Measurements from ENCODE around the gene HOXA3. TPM values are rescaled to one million over a fixed set of nuclear protein-coding genes. Genes with fewer than 3 reads are reported as not detected.

The HOXA3 gene
- total RNA-seq, 2 experiments from 2014 or later = not detected

- peaks cover 80% of the 10 kb centered on the region for H3K27me3 Mint-ChIP-seq
- peaks cover 18% of the 10 kb centered on the region for H3K4me1 Mint-ChIP-seq
- no peaks in the 10 kb centered on the region for H3K9me3 Mint-ChIP-seq (ENCODE audit: low read depth)
- peaks cover 1% of the 10 kb centered on the region for H3K36me3 Mint-ChIP-seq
- H3K4me3 Mint-ChIP-seq = no peak overlapping the region
- DNase-seq (no peak), ATAC-seq (no peak)
- CTCF ChIA-PET = interaction anchor here (1.4 to 3.6 kb wide), 4 partner anchors 12 to 470 kb away, joined by 3 to 25 read pairs (median 12); partner anchors contain the start of gene HOXA4
- no peak overlapping the region for H3K27ac Mint-ChIP-seq
Measured at GRCh38 chr7:27148756-27149641, 3.4 kb downstream of the HOXA3 start.

DNA sequence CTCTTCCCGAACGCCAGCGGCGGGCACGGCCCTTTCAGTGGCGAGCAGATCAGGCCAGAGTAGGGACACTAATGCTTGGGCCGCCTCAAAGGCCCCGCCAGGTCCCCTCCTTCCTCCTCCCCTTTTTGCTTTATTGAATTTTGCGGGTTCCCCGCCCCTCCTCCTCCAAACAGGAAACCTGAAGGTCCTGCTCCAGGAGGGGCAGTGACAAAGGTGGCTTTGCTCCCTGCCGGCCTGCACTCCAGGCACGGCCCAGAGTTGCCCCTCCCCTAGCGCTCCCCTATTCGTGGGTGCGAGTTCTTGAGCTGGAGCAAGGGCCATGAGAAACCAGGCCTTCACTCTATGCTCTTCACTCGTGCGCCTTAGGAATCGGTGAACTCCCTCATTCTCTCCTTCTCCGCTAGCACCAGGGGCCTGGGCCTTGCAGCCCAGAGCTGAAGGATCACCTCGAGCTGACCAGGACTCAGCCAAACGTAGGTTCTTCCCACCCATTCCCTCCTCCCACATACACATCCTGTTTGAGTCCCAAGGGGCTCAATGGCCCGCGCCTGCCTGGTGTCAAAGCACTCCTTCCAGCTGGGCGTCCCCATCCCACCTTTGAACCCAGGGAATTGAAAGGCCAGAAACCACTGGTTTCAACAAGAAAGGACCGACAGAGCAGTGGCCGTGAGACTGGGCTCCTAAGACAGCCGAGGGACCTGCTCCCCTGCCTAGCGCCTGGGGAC lies 4.2 kb downstream of the HOXA3 start:
- Mint-ChIP-seq H3K4me1 (peaks cover 18% of the 10 kb centered on the region), H3K27ac (no peak overlapping the region), H3K27me3 (peaks cover 72% of the 10 kb centered on the region), H3K4me3 (no peak overlapping the region), H3K9me3 (ENCODE audit: low read depth) (no peaks in the 10 kb centered on the region), H3K36me3 (peaks cover 1% of the 10 kb centered on the region)
- CTCF ChIA-PET = interaction anchor here (1.1 to 3.6 kb wide), 3 partner anchors 13 to 466 kb away, joined by 3 to 25 read pairs (median 18); partner anchors contain the start of gene HOXA4
- no peak for ATAC-seq
- DNase-seq = no peak

GRCh38 chr7:27147199-27148030 lies 5.0 kb downstream of the HOXA3 start, which contains the start of gene HOXA6:
HOXA6 (minus strand) TSS chr7:27147774; CDS start chr7:27147749, 25 bp downstream.
- H3K27me3 Mint-ChIP-seq = peaks cover 66% of the 10 kb centered on the region
- ATAC-seq (no peak), DNase-seq (no peak)
- peaks cover 1% of the 10 kb centered on the region for H3K36me3 Mint-ChIP-seq
- CTCF ChIA-PET = interaction anchor here (1.1 kb wide), 1 partner anchor 465 kb away, joined by 3 read pairs; no protein-coding TSS in a partner anchor
- H3K4me1 Mint-ChIP-seq = peaks cover 18% of the 10 kb centered on the region
- no peaks in the 10 kb centered on the region for H3K9me3 Mint-ChIP-seq (ENCODE audit: low read depth)
- no peak within 1 kb of the TSS for H3K4me3 Mint-ChIP-seq
- H3K27ac Mint-ChIP-seq = no peak within 1 kb of the TSS

DNA sequence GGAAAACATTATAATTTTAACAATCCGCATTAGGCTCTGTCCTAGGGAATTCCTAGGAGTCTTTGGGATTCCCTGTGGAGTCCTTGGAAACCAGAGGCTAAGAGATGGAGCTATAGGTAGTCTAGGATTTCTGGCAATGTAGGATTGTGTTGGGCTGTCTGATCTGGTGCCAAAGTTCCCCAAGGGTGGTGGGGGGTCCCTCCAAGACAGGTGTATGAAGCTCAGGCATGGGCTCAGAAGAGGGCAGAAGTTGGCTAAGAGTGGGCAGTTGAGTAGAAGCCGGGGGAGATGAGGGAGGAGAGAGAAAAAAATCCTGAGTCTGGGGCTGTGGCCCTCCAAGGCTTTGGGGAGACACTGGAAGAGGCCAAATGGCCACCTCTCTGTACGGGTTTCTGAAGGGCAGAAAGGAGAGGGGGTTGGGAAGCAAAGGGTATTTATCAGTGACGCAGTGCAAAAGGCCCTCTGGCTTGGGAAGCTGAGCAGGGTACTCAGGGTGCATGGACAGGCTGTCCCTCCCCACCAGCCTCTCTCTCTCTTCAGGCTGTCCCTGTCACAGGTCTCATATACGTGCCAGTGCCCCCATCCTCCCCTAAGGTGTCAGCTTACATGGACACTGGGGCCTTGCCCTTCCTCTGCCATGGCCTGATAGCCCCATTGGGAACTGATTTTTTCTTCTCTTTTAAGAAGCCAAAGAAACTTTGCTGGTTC lies 5.7 kb downstream of the HOXA3 start:
- Mint-ChIP-seq H3K4me1 (peaks cover 13% of the 10 kb centered on the region), H3K27ac (no peak overlapping the region), H3K9me3 (ENCODE audit: low read depth) (no peaks in the 10 kb centered on the region), H3K27me3 (peaks cover 59% of the 10 kb centered on the region), H3K4me3 (no peak overlapping the region), H3K36me3 (peaks cover 1% of the 10 kb centered on the region)
- no peak for ATAC-seq
- CTCF ChIA-PET = no interaction called here
- no peak for DNase-seq

- Mint-ChIP-seq H3K36me3 (no peaks in the 10 kb centered on the region), H3K27ac (no peak overlapping the region), H3K4me3 (no peak overlapping the region), H3K27me3 (peaks cover 52% of the 10 kb centered on the region), H3K9me3 (ENCODE audit: low read depth) (no peaks in the 10 kb centered on the region), H3K4me1 (peaks cover 6% of the 10 kb centered on the region)
- ATAC-seq (no peak), DNase-seq (no peak)
- CTCF ChIA-PET = no interaction called here
Measured at GRCh38 chr7:27145914-27146412, 6.4 kb downstream of the HOXA3 start.

DNA sequence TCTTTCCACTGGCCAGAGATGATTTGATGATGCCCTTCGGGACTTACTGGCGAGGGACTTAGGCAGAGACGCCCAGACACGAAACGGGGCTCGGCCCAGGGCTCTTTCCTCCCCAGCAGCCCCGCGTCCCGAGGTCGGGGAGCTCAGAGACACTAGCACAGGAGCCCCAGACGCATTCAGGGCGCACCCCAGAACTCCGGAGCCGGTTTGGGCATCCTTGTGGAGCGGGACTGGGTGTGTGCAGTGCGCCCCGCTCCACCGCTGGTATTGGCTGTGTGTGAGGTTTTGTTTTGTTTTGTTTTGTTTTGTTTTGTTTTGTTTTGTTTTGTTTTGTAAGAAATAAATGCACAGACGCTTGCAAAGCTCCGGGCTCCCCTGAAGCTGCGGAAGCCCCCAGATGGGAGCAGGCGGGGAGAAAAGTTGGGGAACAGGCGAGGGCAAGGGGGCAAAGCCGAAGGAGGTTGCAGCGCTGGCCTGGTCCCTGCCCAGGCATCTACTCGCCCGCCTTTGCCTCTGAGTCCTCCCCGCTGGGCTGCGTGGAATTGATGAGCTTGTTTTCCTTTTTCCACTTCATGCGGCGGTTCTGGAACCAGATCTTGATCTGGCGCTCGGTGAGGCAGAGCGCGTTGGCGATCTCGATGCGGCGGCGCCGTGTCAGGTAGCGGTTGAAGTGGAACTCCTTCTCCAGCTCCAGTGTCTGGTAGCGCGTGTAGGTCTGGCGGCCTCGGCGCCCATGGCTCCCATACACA lies 7.0 kb downstream of the HOXA3 start:
- CTCF ChIA-PET = interaction anchor here (1.0 kb wide), 1 partner anchor 16 kb away, joined by 3 read pairs; no protein-coding TSS in a partner anchor
- H3K4me1 Mint-ChIP-seq = peaks cover 3% of the 10 kb centered on the region
- no peak overlapping the region for H3K27ac Mint-ChIP-seq
- DNase-seq (no peak), ATAC-seq (no peak)
- no peaks in the 10 kb centered on the region for H3K36me3 Mint-ChIP-seq
- no peaks in the 10 kb centered on the region for H3K9me3 Mint-ChIP-seq (ENCODE audit: low read depth)
- H3K4me3 Mint-ChIP-seq = no peak overlapping the region
- peaks cover 47% of the 10 kb centered on the region for H3K27me3 Mint-ChIP-seq

- no peak for ATAC-seq
- H3K27ac Mint-ChIP-seq = no peak overlapping the region
- no peak overlapping the region for H3K4me3 Mint-ChIP-seq
- H3K36me3 Mint-ChIP-seq = no peaks in the 10 kb centered on the region
- H3K27me3 Mint-ChIP-seq = peaks cover 43% of the 10 kb centered on the region
- CTCF ChIA-PET = interaction anchor here (1.0 kb wide), 1 partner anchor 16 kb away, joined by 3 read pairs; no protein-coding TSS in a partner anchor
- no peaks in the 10 kb centered on the region for H3K9me3 Mint-ChIP-seq (ENCODE audit: low read depth)
- H3K4me1 Mint-ChIP-seq = peaks cover 3% of the 10 kb centered on the region
- no peak for DNase-seq
Measured at GRCh38 chr7:27144781-27145164, 7.6 kb downstream of the HOXA3 start.

DNA sequence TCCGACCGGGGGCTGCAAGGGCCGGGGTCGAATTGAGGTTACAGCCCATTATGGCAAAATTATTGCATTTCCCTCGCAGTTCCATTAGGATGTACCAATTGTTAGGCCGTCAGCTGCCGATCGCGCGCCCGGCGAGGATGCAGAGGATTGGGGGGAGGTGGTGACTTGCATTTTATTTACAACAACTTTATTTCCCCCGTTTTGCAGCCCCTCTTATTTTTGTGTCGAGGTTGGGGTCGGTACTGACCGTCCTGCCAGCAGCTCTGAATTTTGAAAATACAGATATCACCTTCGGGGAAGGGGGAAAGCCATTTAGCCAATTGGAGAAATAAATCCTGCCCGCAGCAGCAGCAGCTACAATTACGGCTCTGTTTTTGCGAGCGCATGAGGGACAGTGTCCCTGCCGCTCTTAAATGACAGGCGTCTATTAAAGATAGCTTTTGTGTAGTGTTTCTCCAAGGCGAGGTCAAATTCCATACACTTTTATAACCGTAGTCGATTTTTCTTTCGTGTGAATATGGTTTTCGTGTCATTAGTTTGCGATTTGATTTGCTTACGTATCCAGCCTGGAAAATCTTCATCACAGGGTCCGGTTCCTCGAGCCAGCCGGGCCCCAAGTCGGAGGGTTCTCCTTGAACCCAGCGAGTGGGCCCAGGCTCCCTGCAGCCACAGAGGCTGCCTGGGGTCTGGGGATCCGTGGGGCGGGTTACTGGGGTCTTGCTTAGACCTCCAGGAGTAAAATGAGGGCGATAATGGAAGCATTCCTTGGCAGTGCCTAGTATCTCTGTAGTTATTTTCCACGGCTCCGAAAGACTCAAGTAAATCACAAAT lies 8.2 kb downstream of the HOXA3 start:
- Mint-ChIP-seq H3K27me3 (peaks cover 37% of the 10 kb centered on the region), H3K4me3 (no peak overlapping the region), H3K27ac (no peak overlapping the region), H3K4me1 (peaks cover 3% of the 10 kb centered on the region), H3K9me3 (ENCODE audit: low read depth) (no peaks in the 10 kb centered on the region), H3K36me3 (no peaks in the 10 kb centered on the region)
- CTCF ChIA-PET = interaction anchor here (1.0 to 1.3 kb wide), 2 partner anchors 17 to 48 kb away, joined by 3 read pairs; no protein-coding TSS in a partner anchor
- DNase-seq = no peak
- ATAC-seq = no peak

DNA sequence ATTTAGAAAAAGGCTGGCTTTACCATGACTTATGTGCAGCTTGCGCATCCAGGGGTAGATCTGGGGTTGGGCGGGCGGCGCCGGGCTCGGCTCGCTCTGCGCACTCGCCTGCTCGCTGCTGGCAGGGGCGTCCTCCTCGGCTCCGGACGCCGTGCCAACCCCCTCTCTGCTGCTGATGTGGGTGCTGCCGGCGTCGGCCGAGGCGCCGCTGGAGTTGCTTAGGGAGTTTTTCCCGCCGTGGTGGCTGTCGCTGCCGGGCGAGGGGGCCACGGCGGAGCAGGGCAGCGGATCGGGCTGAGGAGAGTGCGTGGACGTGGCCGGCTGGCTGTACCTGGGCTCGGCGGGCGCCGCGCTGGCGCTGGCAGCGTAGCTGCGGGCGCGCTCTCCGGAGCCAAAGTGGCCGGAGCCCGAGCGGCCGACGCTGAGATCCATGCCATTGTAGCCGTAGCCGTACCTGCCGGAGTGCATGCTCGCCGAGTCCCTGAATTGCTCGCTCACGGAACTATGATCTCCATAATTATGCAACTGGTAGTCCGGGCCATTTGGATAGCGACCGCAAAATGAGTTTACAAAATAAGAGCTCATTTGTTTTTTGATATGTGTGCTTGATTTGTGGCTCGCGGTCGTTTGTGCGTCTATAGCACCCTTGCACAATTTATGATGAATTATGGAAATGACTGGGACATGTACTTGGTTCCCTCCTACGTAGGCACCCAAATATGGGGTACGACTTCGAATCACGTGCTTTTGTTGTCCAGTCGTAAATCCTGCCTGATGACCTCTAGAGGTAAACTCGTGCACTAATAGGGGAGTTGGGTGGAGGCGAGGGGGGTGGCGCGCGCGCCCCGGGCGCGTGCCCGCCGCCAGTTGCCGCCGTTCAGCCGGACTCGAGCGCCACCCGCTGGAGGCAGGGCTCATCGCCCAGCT lies 9.1 kb downstream of the HOXA3 start, which contains the start of gene HOXA5:
TSS of gene HOXA5 (minus strand) at position 659 of the 927 bp plus-strand sequence. CDS start at position 585, 74 bp downstream.
- no peaks in the 10 kb centered on the region for H3K9me3 Mint-ChIP-seq (ENCODE audit: low read depth)
- peaks cover 3% of the 10 kb centered on the region for H3K4me1 Mint-ChIP-seq
- H3K27ac Mint-ChIP-seq = no peak within 1 kb of the TSS
- ATAC-seq = no peak
- CTCF ChIA-PET = interaction anchor here (1.3 kb wide), 1 partner anchor 47 kb away, joined by 3 read pairs; no protein-coding TSS in a partner anchor
- DNase-seq = no peak
- no peak within 1 kb of the TSS for H3K4me3 Mint-ChIP-seq
- no peaks in the 10 kb centered on the region for H3K36me3 Mint-ChIP-seq
- peaks cover 35% of the 10 kb centered on the region for H3K27me3 Mint-ChIP-seq

GRCh38 chr7:27142580-27143022 lies 9.8 kb downstream of the HOXA3 start:
- H3K4me1 Mint-ChIP-seq = no peaks in the 10 kb centered on the region
- ATAC-seq (no peak), DNase-seq (no peak)
- H3K9me3 Mint-ChIP-seq (ENCODE audit: low read depth) = no peaks in the 10 kb centered on the region
- H3K36me3 Mint-ChIP-seq = no peaks in the 10 kb centered on the region
- peaks cover 36% of the 10 kb centered on the region for H3K27me3 Mint-ChIP-seq
- no peak overlapping the region for H3K27ac Mint-ChIP-seq
- H3K4me3 Mint-ChIP-seq = no peak overlapping the region
- CTCF ChIA-PET = no interaction called here

Data from activated CD8-positive, alpha-beta memory T cell treated with anti-CD3 and anti-CD28 coated beads, Interleukin-2, amount 10 ng/mL, durations not matched to agents 7 days and 5 days (primary cell).